ENCODE results near the gene GAS5.
"Not testable (repeated sequence)": the region's sequence is repeated elsewhere in the genome, so short reads cannot be mapped to it uniquely, and the experiment has no call there.

Gene GAS5

DNA sequence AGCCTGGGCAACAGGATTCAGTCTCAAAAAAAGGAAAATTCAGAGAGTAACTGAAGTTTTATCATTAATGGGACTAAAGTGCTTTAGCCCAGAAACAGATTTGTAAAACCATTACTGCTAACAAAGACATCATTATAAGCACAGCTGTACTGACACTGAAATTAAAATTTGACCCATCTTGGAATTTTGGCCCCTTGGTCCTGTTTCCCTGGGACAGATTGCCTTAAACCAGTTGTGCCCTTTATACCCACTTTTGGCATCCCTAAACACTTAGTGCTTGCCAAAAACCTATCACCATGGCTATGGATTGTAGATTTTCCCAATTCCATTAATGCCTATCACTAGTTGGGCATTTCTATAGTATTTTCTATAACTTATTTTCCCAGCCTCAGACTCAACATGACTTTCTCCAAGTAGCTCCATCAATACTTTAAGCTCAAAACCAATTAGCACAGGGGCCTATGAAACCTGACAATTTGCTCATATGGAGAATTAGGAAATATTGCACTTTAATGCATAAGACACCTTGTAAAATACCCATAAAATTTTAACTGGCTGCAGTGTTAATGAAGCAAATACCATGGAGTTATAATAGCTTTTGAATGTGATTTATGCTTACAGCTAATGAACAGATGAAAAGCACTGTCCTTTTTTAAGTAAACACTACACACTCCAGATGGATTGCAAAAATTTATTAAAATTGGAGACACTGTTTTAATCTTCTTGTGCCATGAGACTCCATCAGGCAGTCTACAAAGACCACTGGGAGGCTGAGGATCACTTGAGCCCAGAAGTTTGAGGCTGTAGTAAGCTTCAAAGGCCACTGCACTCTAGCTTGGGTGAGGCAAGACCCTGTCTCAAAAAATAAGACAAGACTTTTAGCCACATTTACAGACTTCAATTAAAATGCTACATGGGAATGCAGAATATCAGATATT is 4.3 kb downstream of the GAS5 start:
- H3K36me3 Mint-ChIP-seq (ENCODE audit: low read depth), result peaks cover 67% of the 10 kb centered on the region
- no peaks in the 10 kb centered on the region for H3K9me3 Mint-ChIP-seq
- peaks cover 43% of the 10 kb centered on the region for H3K4me1 Mint-ChIP-seq
- H3K27ac Mint-ChIP-seq, result peak overlapping the region; percentile 100
- DNase-seq (no peak), ATAC-seq (no peak)
- peak overlapping the region; percentile 99 for H3K4me3 Mint-ChIP-seq
- H3K27me3 Mint-ChIP-seq, result peaks cover 8% of the 10 kb centered on the region

DNA sequence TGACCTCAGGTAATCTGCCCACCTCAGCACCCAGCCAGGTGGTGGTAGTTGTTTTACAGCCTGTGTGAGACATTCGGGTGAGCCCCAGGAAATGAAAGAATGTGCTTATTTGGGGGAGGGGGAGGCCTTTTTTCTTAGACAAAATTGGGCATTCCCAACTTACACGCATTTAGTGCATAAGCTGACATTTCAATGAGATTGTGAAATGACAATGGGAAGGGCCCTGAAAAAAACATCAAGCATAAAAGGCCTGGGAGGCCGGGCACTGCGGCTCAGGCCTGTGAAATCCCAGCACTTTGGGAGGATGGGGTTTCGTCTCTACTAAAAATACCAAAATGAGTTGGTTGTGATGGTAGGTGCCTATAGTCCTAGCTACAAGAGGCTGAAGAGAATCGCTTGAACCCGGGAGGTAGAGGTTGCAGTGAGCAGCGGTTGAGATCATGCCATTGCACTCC is 5.0 kb downstream of the GAS5 start:
- H3K4me3 Mint-ChIP-seq, result peak overlapping the region; percentile 99
- H3K27me3 Mint-ChIP-seq, result peaks cover 7% of the 10 kb centered on the region
- peak; percentile 38 for DNase-seq
- peaks cover 68% of the 10 kb centered on the region for H3K36me3 Mint-ChIP-seq (ENCODE audit: low read depth)
- peak overlapping the region; percentile 100 for H3K27ac Mint-ChIP-seq
- H3K4me1 Mint-ChIP-seq, result peaks cover 41% of the 10 kb centered on the region
- ATAC-seq, result peak; percentile 2
- H3K9me3 Mint-ChIP-seq, result no peaks in the 10 kb centered on the region

DNA sequence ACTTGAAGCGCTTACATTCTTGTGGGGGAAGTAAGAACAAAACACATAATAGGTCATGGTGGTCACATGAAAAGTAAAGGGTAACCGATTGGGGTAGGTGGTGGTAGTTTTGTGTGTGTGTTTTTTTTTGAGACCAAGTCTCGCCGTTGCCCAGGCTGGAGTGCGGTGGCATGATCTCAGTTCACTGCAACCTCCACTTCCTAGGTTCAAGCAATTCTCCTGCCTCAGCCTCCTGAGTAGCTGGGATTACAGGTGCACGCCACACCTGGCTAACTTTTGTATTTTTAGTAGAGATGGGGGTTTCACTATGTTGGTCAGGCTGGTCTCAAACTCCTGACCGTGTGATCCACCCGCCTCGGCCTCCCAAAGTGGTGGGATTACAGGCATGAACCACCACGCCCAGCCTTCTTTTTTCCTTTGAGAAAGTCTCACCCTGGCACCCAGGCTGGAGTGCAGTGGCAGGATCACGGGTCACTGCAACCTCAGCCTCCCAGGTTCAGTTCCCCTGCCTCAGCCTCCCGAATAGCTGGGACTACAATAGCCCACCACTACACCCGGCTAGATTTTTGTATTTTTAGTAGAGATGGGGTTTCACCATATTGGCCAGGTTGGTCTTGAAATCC is 5.5 kb downstream of the GAS5 start:
- peaks cover 38% of the 10 kb centered on the region for H3K4me1 Mint-ChIP-seq
- ATAC-seq (peak; percentile 38), DNase-seq (peak; percentile 45)
- H3K36me3 Mint-ChIP-seq (ENCODE audit: low read depth), result peaks cover 67% of the 10 kb centered on the region
- not testable (repeated sequence) for H3K27me3 Mint-ChIP-seq, H3K9me3 Mint-ChIP-seq
- peak overlapping the region; percentile 100 for H3K27ac Mint-ChIP-seq
- peak overlapping the region; percentile 99 for H3K4me3 Mint-ChIP-seq

DNA sequence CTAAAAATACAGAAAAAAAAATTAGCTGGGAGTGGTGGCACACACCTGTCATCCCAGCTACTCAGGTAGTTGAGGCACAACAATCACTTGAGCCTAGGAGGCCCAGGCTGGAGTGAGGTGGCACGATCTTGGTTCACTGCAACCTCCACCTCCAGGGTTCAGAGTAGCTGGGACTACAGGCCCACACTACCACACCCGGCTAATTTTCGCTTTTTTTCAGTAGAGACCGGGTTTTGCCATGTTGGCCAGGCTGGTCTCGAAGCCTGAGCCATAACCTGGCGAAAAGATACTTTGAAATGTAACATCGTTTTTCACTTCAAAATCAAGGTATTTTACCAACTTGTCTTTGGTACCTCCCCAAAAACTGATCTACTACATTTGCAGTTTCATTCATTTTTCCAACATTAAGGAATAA is 6.1 kb downstream of the GAS5 start:
- peaks cover 35% of the 10 kb centered on the region for H3K4me1 Mint-ChIP-seq
- peak overlapping the region; percentile 100 for H3K27ac Mint-ChIP-seq
- H3K36me3 Mint-ChIP-seq (ENCODE audit: low read depth), result peaks cover 62% of the 10 kb centered on the region
- peak overlapping the region; percentile 99 for H3K4me3 Mint-ChIP-seq
- H3K9me3 Mint-ChIP-seq, result no peaks in the 10 kb centered on the region
- DNase-seq (peak; percentile 50), ATAC-seq (peak; percentile 47)
- peaks cover 4% of the 10 kb centered on the region for H3K27me3 Mint-ChIP-seq

DNA sequence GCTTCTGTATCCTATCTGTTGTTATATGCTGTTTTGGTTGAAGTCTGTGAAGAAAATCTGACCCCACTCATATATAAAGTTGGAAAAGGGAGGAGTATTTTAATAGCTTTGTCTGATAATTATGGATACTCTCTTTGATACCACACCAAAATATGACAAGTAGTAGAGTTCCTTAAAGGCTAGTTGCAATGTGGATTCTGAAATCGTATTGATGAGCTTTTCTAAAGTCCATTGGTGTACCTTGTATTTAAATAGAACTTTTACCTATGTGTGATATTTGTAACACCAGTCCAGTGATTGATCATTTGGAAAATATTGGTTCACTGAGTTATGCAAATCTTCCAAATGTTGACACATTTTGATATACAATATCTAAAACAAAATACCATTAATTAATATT is 7.7 kb downstream of the GAS5 start:
- Mint-ChIP-seq H3K27ac (no peak overlapping the region), H3K4me1 (peaks cover 20% of the 10 kb centered on the region), H3K27me3 (no peaks in the 10 kb centered on the region), H3K9me3 (no peaks in the 10 kb centered on the region), H3K36me3 (ENCODE audit: low read depth) (peaks cover 61% of the 10 kb centered on the region), H3K4me3 (no peak overlapping the region)
- ATAC-seq, result no peak
- no peak for DNase-seq

DNA sequence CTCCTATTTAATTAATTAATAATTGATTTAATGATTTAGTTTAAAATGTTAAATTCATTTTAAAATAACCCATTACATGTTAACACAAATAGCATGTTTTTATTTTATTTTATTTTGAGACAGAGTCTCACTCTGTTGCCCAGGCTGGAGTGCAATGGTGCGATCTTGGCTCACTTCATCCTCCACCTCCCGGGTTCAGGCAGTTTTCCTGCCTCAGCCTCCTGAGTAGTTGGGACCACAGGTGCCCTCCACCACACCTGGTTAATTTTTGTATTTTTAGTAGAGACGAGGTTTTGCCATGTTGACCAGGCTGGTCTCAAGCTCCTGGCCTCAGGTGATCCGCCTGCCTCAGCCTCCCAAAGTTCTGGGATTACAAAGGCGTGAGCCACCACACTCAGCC is 8.2 kb downstream of the GAS5 start:
- not testable (repeated sequence) for H3K27ac Mint-ChIP-seq, H3K27me3 Mint-ChIP-seq, H3K4me3 Mint-ChIP-seq, H3K9me3 Mint-ChIP-seq, ATAC-seq, DNase-seq
- Mint-ChIP-seq H3K4me1 (peaks cover 16% of the 10 kb centered on the region), H3K36me3 (ENCODE audit: low read depth) (peaks cover 59% of the 10 kb centered on the region)

DNA sequence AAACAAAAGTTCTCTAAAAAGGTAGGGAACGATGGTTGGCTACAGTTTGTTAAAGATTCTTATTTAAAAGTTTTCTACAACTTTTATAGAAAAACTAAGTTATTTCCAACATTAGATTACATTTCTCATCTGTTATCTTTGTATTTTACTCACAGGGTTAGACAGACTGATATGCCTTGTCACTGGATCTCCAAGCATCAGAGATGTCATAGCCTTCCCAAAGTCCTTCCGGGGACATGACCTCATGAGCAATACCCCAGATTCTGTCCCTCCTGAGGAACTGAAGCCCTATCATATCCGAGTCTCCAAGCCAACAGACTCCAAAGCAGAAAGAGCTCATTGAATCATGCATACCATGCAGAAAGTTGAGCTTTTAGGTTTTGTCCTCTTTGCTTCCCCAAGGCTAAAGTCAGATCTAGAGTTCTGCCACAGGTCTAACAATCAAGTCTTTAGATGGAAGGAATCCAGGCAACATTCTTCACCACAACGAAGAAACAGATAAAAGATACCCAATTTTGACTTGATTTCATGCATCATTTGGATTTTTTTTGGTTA is 10.3 kb downstream of the GAS5 start:
- no peak overlapping the region for H3K4me3 Mint-ChIP-seq
- no peaks in the 10 kb centered on the region for H3K27me3 Mint-ChIP-seq
- no peaks in the 10 kb centered on the region for H3K4me1 Mint-ChIP-seq
- peak overlapping the region; percentile 15 for H3K27ac Mint-ChIP-seq
- ATAC-seq, result no peak
- DNase-seq, result no peak
- H3K36me3 Mint-ChIP-seq (ENCODE audit: low read depth), result peaks cover 44% of the 10 kb centered on the region
- H3K9me3 Mint-ChIP-seq, result no peaks in the 10 kb centered on the region

DNA sequence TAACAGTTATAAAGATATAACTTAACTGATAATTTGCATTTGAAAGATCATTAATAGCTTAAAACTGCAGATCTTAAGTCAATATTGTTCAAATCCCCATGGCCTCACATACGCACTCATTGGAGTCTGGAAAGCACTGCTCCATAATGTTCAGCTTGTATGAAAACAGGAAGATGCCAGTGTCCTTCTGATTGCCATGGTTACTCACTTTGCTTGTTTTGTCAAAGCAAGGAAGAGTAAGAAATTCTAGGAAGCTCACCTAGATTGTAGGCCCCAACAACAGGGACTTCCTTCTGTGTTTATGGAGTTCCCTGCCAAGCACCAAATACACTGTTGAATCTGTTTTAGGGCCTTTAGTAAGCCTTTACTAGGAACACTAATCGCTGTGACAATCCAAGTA is 10.9 kb downstream of the GAS5 start:
- H3K27ac Mint-ChIP-seq, result no peak overlapping the region
- H3K4me3 Mint-ChIP-seq, result no peak overlapping the region
- H3K4me1 Mint-ChIP-seq, result no peaks in the 10 kb centered on the region
- no peaks in the 10 kb centered on the region for H3K9me3 Mint-ChIP-seq
- ATAC-seq (no peak), DNase-seq (no peak)
- H3K36me3 Mint-ChIP-seq (ENCODE audit: low read depth), result peaks cover 40% of the 10 kb centered on the region
- no peaks in the 10 kb centered on the region for H3K27me3 Mint-ChIP-seq

DNA sequence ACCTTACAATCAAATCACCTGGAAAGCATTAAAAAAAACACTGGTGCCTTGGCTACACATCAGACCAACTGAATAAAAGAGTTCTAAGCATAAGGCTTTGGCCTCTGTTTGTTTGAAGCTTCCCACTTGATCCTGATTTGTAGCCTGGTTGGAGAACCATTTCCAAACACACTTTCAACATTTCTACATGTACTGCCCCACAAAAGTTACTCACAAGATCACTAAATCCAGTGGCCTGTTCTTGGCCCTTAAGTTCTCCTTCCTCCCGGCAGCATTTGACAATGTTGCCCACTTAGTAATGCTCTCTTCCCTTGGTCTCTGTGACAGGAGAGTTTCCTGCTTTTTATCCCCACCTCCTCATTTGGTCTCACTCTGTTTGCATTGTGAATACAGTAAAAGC is 11.8 kb downstream of the GAS5 start:
- Mint-ChIP-seq H3K36me3 (ENCODE audit: low read depth) (peaks cover 41% of the 10 kb centered on the region), H3K4me1 (no peaks in the 10 kb centered on the region), H3K27me3 (no peaks in the 10 kb centered on the region), H3K9me3 (no peaks in the 10 kb centered on the region), H3K27ac (no peak overlapping the region), H3K4me3 (no peak overlapping the region)
- no peak for DNase-seq
- ATAC-seq, result no peak

DNA sequence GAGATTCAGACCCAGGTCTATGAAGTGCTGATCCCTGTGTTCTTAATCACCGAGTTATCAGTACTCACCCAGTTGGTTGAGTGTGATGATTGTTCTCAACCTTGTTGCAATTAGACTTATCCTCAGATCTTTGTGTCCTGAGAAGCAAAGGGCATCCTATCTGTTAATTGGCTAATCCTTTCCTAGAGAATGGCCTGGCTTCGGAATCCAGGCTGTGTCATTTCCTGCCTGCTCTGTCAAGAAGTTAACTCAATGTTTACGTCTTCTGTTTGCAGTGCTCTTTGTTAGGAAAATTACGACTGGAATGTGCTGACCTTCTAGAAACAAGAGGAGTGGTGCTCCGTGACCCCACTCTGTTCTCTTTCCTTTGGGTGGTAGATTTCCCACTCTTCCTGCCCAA is 14.7 kb downstream of the GAS5 start:
- peaks cover 47% of the 10 kb centered on the region for H3K36me3 Mint-ChIP-seq (ENCODE audit: low read depth)
- no peaks in the 10 kb centered on the region for H3K4me1 Mint-ChIP-seq
- H3K9me3 Mint-ChIP-seq, result no peaks in the 10 kb centered on the region
- no peak overlapping the region for H3K27ac Mint-ChIP-seq
- DNase-seq (no peak), ATAC-seq (no peak)
- H3K27me3 Mint-ChIP-seq, result no peaks in the 10 kb centered on the region
- no peak overlapping the region for H3K4me3 Mint-ChIP-seq

DNA sequence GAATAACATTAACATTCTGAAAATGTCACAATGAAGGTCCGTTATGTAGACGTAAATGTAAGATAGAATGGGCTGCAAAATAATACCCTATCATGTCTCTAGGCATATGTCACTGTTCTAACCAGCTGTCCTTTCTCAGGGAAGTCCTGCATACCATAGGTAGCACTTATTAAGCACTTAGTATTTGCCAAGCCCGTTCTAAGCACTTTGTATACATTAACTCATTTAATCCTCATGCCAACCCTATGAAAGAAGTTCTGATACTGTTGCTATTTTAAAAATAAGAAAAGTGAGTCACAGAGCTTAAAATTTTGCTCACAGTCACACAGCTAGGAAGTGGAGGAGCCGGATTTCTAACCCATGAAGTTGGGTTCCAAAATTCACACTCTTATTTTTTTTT is 15.7 kb downstream of the GAS5 start:
- H3K9me3 Mint-ChIP-seq, result no peaks in the 10 kb centered on the region
- no peak overlapping the region for H3K4me3 Mint-ChIP-seq
- no peaks in the 10 kb centered on the region for H3K4me1 Mint-ChIP-seq
- no peaks in the 10 kb centered on the region for H3K27me3 Mint-ChIP-seq
- peaks cover 42% of the 10 kb centered on the region for H3K36me3 Mint-ChIP-seq (ENCODE audit: low read depth)
- no peak overlapping the region for H3K27ac Mint-ChIP-seq
- ATAC-seq (no peak), DNase-seq (no peak)

DNA sequence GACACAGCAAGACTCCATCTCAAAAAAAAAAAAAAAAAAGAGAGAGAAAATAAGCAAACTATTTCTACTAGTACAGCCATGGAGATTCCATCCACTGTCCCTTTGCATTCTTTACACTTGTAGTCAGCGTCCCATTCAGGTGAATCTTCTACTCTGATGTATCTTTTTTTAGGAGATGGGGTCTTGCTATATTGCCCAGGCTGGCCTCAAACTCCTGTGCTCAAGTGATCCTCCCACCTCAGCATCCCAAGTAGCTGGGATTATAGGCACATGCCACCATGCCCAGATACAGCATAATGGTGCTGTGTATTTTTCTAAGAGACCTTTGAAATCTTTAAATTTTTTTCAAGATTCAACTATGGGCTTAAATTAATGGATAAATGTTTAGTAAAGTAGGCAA is 35.0 kb downstream of the GAS5 start:
- no peaks in the 10 kb centered on the region for H3K27me3 Mint-ChIP-seq
- no peak overlapping the region for H3K4me3 Mint-ChIP-seq
- H3K9me3 Mint-ChIP-seq, result no peaks in the 10 kb centered on the region
- no peak for ATAC-seq
- DNase-seq, result no peak
- H3K27ac Mint-ChIP-seq, result no peak overlapping the region
- H3K36me3 Mint-ChIP-seq (ENCODE audit: low read depth), result peaks cover 38% of the 10 kb centered on the region
- peaks cover 8% of the 10 kb centered on the region for H3K4me1 Mint-ChIP-seq

DNA sequence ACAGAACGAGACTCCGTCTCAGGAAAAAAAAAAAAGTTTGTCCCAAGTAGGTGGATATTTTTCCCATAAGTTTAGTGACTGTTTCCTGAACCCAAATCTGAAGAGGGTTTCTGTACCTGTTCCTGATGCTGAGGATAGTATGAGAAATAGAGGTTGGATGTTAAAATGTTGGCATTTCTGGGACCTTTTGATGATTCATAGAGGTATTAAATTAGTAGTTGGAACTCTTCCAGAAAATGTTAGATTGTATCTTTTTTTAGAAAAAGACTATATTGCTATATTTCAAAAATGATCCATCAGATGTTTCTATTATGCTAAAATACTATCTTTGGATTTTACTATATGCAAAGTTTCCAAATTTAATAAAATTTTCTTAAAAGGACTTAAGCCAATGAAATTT is 40.2 kb downstream of the GAS5 start:
- DNase-seq, result no peak
- peak overlapping the region; percentile 91 for H3K4me3 Mint-ChIP-seq

DNA sequence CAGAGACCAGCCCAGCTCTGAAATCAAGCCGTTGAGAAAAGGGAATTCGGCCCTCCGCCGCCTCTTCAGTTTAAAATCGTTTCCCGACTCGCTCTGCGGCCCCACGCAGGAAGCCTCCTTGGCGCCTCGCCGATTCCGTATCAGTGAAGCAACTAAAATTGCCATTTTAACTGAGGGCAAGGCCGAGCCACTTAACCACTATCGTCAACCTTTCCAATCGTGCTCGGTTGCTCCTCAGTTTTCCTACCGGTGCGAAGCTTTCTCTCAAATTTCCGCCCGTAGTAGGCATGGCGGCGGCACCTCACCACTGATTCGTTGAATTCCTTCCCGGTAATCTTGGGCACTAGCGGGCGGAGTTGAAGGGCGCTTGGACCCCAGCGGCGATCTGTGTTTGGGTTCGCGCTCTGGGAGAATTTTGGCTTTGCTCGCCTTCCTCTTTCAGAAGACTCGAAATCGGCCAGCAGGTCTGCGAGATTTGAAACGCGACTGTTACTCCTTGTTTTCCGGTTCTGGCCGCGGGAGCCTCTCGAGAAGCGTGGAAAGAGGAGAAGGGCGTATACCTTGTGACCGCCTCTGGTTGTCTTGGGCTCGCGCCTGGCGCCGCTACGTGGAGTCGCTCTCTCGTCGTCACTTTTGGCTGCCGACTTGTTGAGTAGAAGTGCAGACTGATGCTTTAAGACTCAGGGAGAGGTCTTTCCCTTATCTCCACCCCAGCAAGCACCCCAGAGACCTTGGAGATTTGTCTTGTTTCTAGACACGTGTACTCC is 43.3 kb downstream of the GAS5 start, which contains the start of the genes CENPL and DARS2:
CENPL (minus strand) TSS at position 569 of the 767 bp plus-strand sequence. CDS start 13,584 bp downstream, outside the sequence.
DARS2 (plus strand) TSS at position 359 of the 767 bp plus-strand sequence. CDS start 557 bp downstream, outside the sequence.
- H3K4me1 Mint-ChIP-seq, result peaks cover 62% of the 10 kb centered on the region
- H3K9me3 Mint-ChIP-seq, result no peaks in the 10 kb centered on the region
- H3K27me3 Mint-ChIP-seq, result no peaks in the 10 kb centered on the region
- peak; percentile 85 for DNase-seq
- peak within 1 kb of the TSS; percentile 94 for H3K27ac Mint-ChIP-seq
- H3K36me3 Mint-ChIP-seq (ENCODE audit: low read depth), result peaks cover 36% of the 10 kb centered on the region
- peak within 1 kb of the TSS; percentile 91 for H3K4me3 Mint-ChIP-seq
- ATAC-seq, result peak; percentile 86

More for the DNA sequence above, 40.2 kb downstream of the GAS5 start:
- Mint-ChIP-seq H3K27ac (peak overlapping the region; percentile 31), H3K36me3 (ENCODE audit: low read depth) (peaks cover 29% of the 10 kb centered on the region), H3K27me3 (no peaks in the 10 kb centered on the region), H3K4me1 (peaks cover 43% of the 10 kb centered on the region), H3K9me3 (no peaks in the 10 kb centered on the region)
- no peak for ATAC-seq

Data from activated naive CD8-positive, alpha-beta T cell treated with anti-CD3 and anti-CD28 coated beads, Interleukin-2, amount 50 U/mL, for 24 hours (primary cell).